Fibroblast of pulmonary artery (primary cell): ENCODE data around the gene ANKRD12.

Source experiments
- DNase-seq: peaks from one replicate; pipeline ENCODE4 v3.0.0-alpha.2; 2010; ENCODE audit warnings: low read depth
- H3K4me3 ChIP-seq: replicated peaks from 2 replicates; pipeline ENCODE4 v1.5.1; 2011; ENCODE audit warnings: low read depth, mild to moderate bottlenecking, control low read depth, low read length, moderate library complexity
- TF ChIP-seq, protein P1 (sequence below): IDR thresholded peaks from 2 replicates; pipeline ENCODE4 v1.5.1; 2011; ENCODE audit warnings: mild to moderate bottlenecking, control low read depth, low read length, inconsistent platforms; ENCODE audit errors: missing control alignments

ANKRD12 gene

GRCh38 chr18:9211955-9212354 is 75.4 kb downstream of the ANKRD12 start:
- TF ChIP-seq, protein P1, sequence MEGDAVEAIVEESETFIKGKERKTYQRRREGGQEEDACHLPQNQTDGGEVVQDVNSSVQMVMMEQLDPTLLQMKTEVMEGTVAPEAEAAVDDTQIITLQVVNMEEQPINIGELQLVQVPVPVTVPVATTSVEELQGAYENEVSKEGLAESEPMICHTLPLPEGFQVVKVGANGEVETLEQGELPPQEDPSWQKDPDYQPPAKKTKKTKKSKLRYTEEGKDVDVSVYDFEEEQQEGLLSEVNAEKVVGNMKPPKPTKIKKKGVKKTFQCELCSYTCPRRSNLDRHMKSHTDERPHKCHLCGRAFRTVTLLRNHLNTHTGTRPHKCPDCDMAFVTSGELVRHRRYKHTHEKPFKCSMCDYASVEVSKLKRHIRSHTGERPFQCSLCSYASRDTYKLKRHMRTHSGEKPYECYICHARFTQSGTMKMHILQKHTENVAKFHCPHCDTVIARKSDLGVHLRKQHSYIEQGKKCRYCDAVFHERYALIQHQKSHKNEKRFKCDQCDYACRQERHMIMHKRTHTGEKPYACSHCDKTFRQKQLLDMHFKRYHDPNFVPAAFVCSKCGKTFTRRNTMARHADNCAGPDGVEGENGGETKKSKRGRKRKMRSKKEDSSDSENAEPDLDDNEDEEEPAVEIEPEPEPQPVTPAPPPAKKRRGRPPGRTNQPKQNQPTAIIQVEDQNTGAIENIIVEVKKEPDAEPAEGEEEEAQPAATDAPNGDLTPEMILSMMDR = no peak
- no peak overlapping the region for H3K4me3 ChIP-seq
- no peak for DNase-seq

DNA sequence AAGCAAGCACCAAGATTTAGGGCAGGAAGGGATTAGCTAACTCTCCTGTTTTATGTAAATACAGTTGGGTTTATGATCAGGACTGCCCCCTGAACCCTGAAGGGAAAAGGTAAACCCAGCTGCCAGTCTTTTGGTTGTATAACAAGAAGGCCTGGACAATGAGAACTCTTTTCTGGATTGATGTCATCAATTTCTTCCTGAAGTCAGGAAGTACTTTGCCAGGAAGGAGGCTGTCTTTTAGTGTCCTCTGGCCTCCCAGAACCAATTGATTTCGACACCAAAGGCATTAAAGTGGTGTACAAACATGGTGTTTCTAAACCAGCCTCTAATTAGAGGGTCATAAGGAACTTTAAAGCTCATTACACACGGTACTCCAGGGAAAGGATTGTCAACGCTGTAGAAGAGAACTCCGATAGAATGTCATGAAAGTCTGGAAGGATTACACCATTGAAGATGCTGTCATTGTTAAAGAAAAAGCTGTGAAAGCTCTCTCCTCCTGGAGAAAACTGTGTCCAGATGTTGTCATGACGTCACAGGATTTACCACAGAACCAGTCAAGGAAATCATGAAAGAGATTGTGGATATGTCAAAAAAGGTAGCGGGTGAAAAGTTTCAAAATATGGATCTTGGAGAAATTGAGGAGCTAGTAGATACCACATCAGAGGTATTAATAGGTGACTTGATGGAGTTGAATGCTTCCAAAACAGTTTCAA is 78.8 kb downstream of the ANKRD12 start:
- peak; percentile 4 for DNase-seq
- H3K4me3 ChIP-seq = no peak overlapping the region
- TF ChIP-seq, protein P1 = no peak

DNA sequence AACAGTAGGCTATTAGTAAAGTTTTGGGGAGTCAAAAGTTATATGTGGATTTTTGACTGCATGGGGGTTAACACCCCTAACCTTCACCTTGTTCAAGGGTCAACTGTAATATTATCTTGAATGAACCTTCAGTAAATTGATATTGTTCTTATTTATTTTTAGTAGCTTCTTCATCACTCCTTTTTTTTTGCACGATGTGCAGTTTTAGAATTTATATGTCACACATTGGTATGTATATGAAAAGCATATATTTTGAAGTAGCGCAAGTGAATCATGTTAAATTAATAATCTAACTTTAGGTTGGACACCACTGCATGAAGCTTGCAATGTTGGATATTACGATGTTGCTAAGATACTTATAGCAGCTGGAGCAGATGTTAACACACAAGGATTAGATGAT is 79.9 kb downstream of the ANKRD12 start:
- no peak overlapping the region for H3K4me3 ChIP-seq
- no peak for DNase-seq
- TF ChIP-seq, protein P1 = no peak

- TF ChIP-seq, protein P1 = no peak
- H3K4me3 ChIP-seq = no peak overlapping the region
- DNase-seq = peak; percentile 14
Observed at GRCh38 chr18:9217743-9218451, 81.3 kb downstream of the ANKRD12 start.

- TF ChIP-seq, protein P1 = no peak
- DNase-seq = no peak
- no peak overlapping the region for H3K4me3 ChIP-seq
Observed at GRCh38 chr18:9221040-9221439, 84.5 kb downstream of the ANKRD12 start.

DNA sequence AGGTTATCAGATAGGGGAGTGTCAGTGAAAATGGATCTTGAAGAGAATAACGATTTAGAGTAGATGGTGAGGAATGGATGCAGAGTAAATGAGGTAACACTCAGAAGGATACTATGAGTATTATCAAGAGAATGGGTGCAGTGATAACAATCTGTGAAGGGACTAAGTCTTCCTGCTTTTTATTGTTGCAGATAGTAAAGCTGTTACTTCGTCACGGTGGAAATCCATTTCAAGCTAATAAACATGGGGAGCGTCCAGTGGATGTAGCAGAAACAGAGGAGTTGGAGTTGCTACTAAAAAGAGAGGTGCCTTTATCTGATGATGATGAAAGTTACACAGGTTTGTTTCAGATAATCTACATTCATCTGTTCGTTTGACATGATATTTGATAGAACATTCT is 85.1 kb downstream of the ANKRD12 start:
- no peak overlapping the region for H3K4me3 ChIP-seq
- DNase-seq = no peak
- TF ChIP-seq, protein P1 = no peak
